Prostate gland (tissue), 2 donors: ENCODE results near the gene ZNRF3. TPM values are rescaled to one million over a fixed set of nuclear protein-coding genes. Genes with fewer than 3 reads are reported as not detected.

Experiments used
- DNase-seq: peaks from one replicate; pipeline ENCODE4 v3.0.0-alpha.2; 2019; ENCODE audit warnings: low spot score
- H3K27ac ChIP-seq, 2 donors: fragments of 200-600 bp; sonication (generic); 2 replicates each; pipeline ENCODE4 v1.5.1; 2017 to 2019
- H3K27me3 ChIP-seq: fragments of 200-600 bp; sonication (generic); replicated peaks from 2 replicates; pipeline ENCODE4 v1.5.1; 2019; ENCODE audit not compliant: insufficient read depth
- H3K36me3 ChIP-seq, 2 donors: fragments of 200-600 bp; sonication (generic); 1 replicate in 1 of 2; 2 replicates in 1 of 2; pipeline versions ENCODE4 v1.5.1 to v1.8.1; 2017 to 2019
- H3K4me1 ChIP-seq: fragments of 200-600 bp; sonication (generic); replicated peaks from 2 replicates; pipeline ENCODE4 v1.5.1; 2019
- H3K4me3 ChIP-seq, 2 donors: fragments of 200-600 bp; sonication (generic); 2 replicates each; pipeline ENCODE4 v1.5.1; 2017 to 2019
- H3K9me3 ChIP-seq: fragments of 200-600 bp; sonication (generic); 2 replicates; pipeline ENCODE4 v1.5.1; 2017
- CTCF ChIP-seq, 4 experiments: fragments of 200-600 bp in 2 of 4; fragments of 450-650 bp in 2 of 4; sonication (generic) in 2 of 4; IDR thresholded peaks; 1 replicate in 3 of 4; 2 replicates in 1 of 4; pipeline ENCODE4 v1.5.1; 2016 to 2019; ENCODE audit warnings: antibody characterized with exemption in 4 of 4, mild to moderate bottlenecking in 2 of 4, moderate library complexity in 2 of 4
- POLR2A ChIP-seq: fragments of 450-650 bp; IDR thresholded peaks from one replicate; pipeline ENCODE4 v1.6.1; 2016; ENCODE audit warnings: antibody characterized with exemption, mild to moderate bottlenecking
- POLR2AphosphoS5 ChIP-seq: sonication (generic); formaldehyde crosslinking; IDR thresholded peaks from one replicate; pipeline ENCODE4 v1.6.1; 2017; ENCODE audit warnings: antibody characterized with exemption
- WGBS: methylation state at CpG from one replicate; pipeline ENCODE4 v1.1.5; 2018; 5-methylcytosine and 5-hydroxymethylcytosine counted together
- intact Hi-C: fragments of 100-400 bp; cut with DNase I; formaldehyde crosslinking; loops from one replicate; pipeline ENCODE4 v1.14.2; 2022
- total RNA-seq, 2 donors: library from RNA; depleted of rRNA; stranded (reverse); fragments of >200 nt; gene quantifications; one replicate each; pipeline ENCODE4 v1.1.0, GENCODE V29; 2016

Gene ZNRF3
- total RNA-seq, 2 donors from 2014 or later: 38.5 to 46.1 TPM

GRCh38 chr22:28985581-28986290 lies 102.4 kb downstream of the ZNRF3 start:
- H3K9me3 ChIP-seq: no peaks in the 10 kb centered on the region

GRCh38 chr22:28986366-28986765 lies 103.0 kb downstream of the ZNRF3 start:
- H3K4me1 ChIP-seq: peaks cover 18% of the 10 kb centered on the region
- H3K27me3 ChIP-seq: no peaks in the 10 kb centered on the region
- H3K4me3 ChIP-seq: no peak overlapping the region
- no peak for DNase-seq
- no peak overlapping the region for H3K27ac ChIP-seq
- 35% methylated on average over 3 of the region's 3 CpGs for WGBS
- no peaks in the 10 kb centered on the region for H3K9me3 ChIP-seq
- H3K36me3 ChIP-seq: no peaks in the 10 kb centered on the region
- TF ChIP-seq CTCF (IDR thresholded peaks at IDR 0.05) (no peak), POLR2AphosphoS5 (no peak), POLR2A (no peak)
- intact Hi-C loops: loop anchor here (5.0 kb wide), 1 partner anchor 46 kb away; no protein-coding TSS in a partner anchor

More at GRCh38 chr22:28985581-28986290, 102.4 kb downstream of the ZNRF3 start:
- Histone ChIP-seq H3K36me3 (no peaks in the 10 kb centered on the region), H3K4me3 (no peak overlapping the region), H3K27ac (no peak overlapping the region), H3K4me1 (peaks cover 18% of the 10 kb centered on the region), H3K27me3 (no peaks in the 10 kb centered on the region)
- intact Hi-C loops: loop anchor here (5.0 kb wide), 1 partner anchor 47 kb away; no protein-coding TSS in a partner anchor
- 73% methylated on average over 3 of the region's 3 CpGs for WGBS
- TF ChIP-seq POLR2A (no peak), CTCF (IDR thresholded peaks at IDR 0.05) (no peak), POLR2AphosphoS5 (no peak)
- DNase-seq: no peak

- intact Hi-C loops: loop anchor here (5.0 kb wide), 1 partner anchor 44 kb away; no protein-coding TSS in a partner anchor
- Histone ChIP-seq H3K36me3 (no peaks in the 10 kb centered on the region), H3K4me3 (no peak overlapping the region), H3K9me3 (no peaks in the 10 kb centered on the region), H3K27ac (no peak overlapping the region), H3K27me3 (no peaks in the 10 kb centered on the region), H3K4me1 (peaks cover 14% of the 10 kb centered on the region)
- TF ChIP-seq CTCF (IDR thresholded peaks at IDR 0.05): no peak
- TF ChIP-seq POLR2A: no peak
- no peak for TF ChIP-seq POLR2AphosphoS5
- WGBS: 49% methylated on average over 4 of the region's 4 CpGs
- no peak for DNase-seq
Measured at GRCh38 chr22:28988457-28988856, 105.1 kb downstream of the ZNRF3 start.

GRCh38 chr22:28989035-28989464 lies 105.7 kb downstream of the ZNRF3 start:
- Histone ChIP-seq H3K36me3 (no peaks in the 10 kb centered on the region), H3K4me1 (peaks cover 13% of the 10 kb centered on the region), H3K27me3 (no peaks in the 10 kb centered on the region), H3K9me3 (no peaks in the 10 kb centered on the region), H3K27ac (peak overlapping the region; percentile 18 to 39), H3K4me3 (no peak overlapping the region)
- TF ChIP-seq CTCF (IDR thresholded peaks at IDR 0.05): no peak
- DNase-seq: no peak
- WGBS: 42% methylated on average over 5 of the region's 5 CpGs
- intact Hi-C loops: loop anchor here (5.0 kb wide), 1 partner anchor 43 kb away; no protein-coding TSS in a partner anchor

GRCh38 chr22:28989484-28989883 lies 106.1 kb downstream of the ZNRF3 start:
- no peaks in the 10 kb centered on the region for H3K9me3 ChIP-seq
- no peak overlapping the region for H3K4me3 ChIP-seq
- H3K27ac ChIP-seq: peak overlapping the region; percentile 18 to 39
- 20% methylated on average over 7 of the region's 7 CpGs for WGBS
- H3K27me3 ChIP-seq: no peaks in the 10 kb centered on the region
- H3K4me1 ChIP-seq: peaks cover 13% of the 10 kb centered on the region
- TF ChIP-seq POLR2A (no peak), CTCF (IDR thresholded peaks at IDR 0.05) (no peak), POLR2AphosphoS5 (no peak)
- intact Hi-C loops: loop anchor here (5.0 kb wide), 1 partner anchor 43 kb away; no protein-coding TSS in a partner anchor
- H3K36me3 ChIP-seq: no peaks in the 10 kb centered on the region
- no peak for DNase-seq
